HG03457 (cell line): Measurements from ENCODE around the gene NUP88.

Experiments used
- ATAC-seq: cut with Tn5 transposase; IDR thresholded peaks from one replicate; pipeline ENCODE4 v1.9.1; 2021; ENCODE audit warnings: moderate number of reproducible peaks; ENCODE audit not compliant: unreplicated experiment

NUP88 gene

DNA sequence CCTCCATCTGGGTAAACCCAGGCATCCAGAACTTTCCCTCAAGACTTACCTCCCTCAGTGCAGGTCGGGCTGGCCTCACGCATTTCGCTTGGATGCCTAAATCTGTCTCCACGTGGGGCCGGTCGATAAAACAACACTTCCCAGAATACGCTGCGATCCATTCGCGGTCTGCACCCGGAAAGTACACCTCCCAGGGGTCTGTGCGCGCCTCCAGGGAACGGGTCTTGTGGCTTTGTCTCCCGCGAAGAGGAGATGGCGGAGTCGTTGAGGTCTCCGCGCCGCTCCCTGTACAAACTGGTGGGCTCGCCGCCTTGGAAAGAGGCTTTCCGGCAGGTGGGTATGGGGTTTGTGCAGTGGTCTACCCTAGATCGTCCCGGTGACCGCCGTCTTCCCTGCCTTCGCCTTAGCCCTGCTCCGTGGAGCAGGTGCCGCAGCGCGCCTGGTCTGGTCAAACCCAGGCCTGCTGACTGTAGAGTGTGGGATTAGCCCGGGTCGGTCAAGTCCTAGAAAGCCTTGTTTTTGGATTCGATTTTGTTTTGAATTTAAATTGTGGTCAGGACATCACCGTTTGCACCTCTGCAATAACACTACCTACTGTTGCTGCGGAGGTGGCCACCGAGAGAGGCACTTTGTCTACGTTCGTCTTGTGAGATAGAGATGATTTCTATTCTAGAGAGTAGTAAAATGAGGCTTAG is 644 bp upstream of the NUP88 start, which contains the start of gene RPAIN:
Gene RPAIN, plus strand, starts transcription at position 224 of the 695 bp plus-strand sequence. Its CDS starts 29 bp downstream, at position 253.
- ATAC-seq, result peak; percentile 37

DNA sequence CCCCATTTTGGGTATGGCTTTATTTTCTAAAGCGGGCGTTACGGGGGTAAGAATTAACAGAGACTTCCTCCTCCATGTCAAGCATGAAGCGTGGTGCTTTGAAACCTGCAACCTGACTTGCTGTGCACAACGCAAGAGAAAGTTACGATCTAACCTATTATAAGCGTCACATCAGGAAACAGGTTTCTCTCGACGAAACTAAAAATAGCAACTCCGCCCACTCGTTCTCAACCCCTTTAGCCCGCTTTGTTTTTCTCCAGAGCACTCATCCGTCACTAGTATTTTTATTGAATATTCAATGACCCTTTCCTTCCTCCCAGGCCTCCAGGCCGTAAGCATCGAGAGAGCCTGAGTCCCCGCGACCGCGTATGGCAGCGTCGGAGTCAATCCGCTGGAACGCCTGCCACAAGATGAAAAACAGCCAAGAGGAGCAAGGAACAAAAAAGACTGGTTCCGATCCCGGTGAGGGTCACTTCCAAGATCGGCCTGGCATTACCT is 555 bp downstream of the NUP88 start:
- ATAC-seq, result peak; percentile 17

DNA sequence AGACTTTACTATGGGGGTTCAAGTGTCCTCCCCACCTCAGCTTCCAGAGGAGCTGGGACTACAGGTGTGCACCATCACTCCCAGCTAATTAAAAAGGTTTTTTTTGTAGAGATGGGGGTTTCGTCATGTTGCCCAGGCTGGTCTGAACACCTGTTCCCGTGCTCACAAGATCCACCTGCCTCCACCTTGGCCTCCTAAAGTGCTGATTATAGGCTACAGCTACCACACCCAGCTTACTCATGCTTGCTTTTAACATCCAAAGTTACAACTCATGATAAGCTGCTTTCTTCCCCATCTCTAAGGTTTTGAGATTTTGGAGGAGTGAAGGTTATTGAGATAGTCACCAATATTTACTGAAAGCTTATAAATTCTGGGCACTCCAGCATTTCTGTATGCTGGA is 2.6 kb downstream of the NUP88 start:
- no peak for ATAC-seq

DNA sequence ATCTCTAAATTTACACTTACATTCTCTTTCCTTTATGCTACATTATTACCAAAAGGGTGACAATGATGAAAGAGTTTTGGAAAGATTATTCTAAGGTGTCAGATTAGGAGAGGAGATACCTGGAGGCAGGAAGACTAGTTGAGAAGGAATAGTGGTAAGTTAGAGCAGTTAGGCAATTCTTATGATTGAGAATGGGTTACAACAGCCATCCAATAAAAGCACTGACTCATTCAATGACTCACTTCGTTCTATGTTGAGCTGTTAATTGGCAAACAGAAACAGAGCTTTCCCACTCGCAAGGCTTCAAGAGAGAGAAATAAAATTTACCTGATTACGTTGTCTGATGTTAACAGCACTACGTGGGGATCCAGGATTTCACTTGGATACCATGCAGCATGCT is 5.8 kb downstream of the NUP88 start:
- ATAC-seq, result no peak

DNA sequence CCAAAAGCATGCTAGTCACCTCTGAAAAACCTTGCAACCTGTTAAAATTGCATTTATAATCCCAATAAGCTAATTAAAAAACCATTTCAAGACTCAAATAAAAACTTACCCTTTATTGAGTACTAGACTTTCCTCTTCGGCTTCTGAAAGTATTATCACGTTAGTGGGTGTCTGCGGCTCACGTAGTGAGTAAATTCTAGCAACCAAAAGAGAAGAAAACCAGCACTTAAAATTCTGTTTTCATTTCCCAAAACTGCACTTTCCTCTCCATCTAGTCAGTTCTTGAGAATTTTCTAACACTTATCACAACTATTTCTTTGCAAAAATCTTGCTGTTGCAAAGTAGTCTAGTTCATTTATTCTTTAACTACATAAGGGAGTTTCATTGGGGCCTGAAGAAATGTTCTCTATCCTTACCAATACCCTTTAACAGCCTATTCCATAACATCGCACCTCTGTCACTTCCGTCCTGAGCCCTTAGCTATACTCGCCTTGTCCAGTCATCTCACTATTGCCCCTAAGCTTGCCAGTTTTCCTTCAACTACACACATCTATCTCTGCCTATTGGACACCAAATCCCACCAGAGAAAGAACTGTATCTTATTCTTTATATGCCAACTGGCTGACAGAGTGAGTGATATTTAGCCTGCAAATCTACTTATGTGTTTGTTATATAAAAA is 8.7 kb downstream of the NUP88 start:
- no peak for ATAC-seq

DNA sequence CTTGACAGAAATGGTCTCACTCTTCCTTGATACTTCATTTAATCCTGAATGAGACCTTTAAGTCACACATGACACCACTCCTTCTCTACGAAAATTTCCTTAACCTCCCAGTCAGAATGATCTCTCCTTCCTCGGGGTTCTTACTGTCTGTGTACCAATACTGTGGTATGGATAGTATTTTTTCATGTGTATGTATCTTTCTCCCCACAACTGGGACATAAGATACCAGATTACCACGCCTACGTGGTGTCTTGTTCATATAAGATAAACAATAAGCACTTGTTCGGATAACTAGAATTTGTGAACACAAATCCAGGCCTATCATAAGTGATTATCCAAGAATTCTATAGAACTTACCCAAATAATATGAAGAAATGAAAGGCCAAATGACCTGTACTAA is 11.3 kb downstream of the NUP88 start:
- ATAC-seq, result no peak

DNA sequence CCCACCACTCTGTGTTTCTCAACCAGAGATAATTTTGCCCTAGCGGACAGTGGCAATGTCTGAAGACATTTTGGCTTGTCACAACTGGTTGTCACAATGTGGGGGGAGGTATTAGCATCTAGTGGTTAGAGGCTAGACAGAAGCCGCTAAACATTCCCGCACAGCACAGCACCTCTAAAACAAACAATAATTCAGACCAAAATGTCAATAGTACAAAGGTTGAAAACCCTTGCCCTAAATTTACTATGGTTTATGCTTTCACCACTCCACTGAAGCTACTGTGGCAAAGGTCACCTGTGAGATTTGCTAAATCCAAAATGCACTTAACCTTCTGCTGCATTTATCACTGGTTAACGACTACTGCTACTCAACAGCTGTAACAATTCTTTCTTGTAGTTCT is 14.1 kb downstream of the NUP88 start:
- no peak for ATAC-seq

DNA sequence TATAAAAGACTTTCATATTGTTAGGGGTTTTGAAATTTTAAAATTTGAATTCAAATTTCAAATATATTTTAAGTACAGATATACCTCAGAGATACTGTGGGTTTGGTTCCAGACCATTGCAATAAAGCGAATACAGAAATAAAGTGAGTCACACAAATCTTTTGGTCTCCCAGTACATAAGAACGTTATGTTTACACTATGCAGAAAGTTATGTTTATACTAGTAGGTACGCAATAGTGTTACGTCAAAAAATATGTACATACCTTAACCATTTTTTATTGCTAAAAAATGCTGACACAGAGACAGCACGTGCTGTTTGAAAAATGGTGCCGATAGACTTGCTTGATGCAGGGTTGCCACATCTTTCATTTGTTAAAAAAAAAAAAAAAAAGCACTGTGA is 19.7 kb downstream of the NUP88 start:
- no peak for ATAC-seq

DNA sequence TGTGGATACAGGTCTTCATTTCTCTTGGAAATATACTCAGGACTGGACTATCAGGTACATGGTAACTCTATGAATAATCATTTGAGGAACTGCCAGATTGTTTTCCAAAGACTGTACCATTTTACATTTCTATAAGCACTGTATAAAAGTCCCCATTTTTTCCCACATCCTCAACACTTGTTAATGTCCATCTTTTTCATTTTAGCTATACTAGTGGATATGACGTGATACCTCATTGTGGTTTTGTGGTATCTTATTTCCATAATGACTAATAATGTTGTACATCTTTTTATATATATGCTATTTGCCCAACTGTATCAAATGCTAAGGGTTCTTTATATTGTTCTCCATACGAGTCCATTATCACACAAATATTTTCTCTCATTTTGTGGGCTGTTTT is 22.9 kb downstream of the NUP88 start:
- no peak for ATAC-seq

DNA sequence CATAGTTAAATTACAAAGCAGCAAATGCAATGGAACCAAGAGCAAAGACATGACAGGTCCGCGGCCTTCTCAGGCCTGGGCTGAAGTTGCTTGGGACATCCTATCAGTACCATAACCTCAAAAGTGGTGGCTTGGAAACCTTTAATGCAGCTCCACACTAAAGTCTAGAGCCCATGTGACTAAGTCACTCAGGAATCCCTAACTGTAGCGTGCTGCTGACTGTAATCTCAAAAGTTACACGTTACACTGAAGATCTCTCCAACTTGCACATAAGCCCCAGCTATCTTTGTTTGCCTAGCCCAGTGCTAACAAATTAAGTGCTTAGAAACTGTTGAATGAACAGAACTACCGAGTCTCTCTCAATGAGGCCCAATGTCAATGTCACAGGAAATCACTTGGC is 27.8 kb downstream of the NUP88 start:
- ATAC-seq, result no peak

DNA sequence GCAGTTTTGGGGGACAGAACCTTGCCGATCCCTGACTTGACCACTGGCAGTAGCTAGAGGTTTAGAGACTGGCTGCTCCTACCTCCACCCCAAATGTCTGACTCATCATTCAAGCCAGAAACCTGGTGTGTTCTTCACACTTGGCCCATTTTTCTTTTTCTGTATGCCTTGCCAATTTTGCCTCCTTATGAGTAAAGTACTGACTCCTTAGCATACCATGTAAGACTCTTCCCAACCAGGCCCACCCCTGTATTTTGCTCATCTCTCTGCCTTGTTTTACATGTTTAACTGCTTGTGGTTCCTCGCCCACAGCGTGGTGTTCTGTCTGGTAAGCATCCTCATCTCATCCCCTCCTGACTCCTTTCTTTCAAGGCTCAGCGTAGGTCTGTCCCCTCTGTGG is 37.9 kb downstream of the NUP88 start:
- ATAC-seq, result no peak

DNA sequence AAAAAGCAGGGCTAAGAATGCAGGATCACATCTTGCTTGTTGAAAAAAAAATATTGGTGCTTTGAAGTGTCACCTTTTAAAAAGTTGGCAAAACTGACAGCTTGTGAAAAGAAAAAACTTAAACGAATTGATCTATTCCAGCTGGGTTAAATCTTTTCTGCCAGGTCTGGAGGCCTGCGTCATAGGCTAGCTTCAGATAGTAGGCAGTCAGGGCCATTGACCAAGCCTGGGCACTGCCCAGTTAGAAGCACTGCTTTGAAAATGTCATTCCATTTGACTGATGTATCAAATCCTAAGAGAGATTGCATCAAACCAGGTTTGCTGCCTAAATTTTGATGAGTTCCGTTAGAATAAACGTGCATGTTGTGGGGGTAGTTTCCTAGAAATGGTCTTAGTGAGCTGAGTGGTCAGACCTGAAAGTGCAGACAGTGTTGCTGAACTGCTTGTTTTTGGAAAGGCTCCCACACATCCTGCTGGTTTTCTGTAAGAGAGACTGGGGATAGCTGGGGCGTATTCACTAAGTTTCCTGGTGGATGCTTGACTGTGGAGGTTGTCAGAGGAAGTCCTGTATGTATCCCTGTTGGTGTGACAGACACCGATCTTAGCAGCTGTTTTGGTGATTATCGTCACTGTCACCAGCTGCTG is 38.8 kb downstream of the NUP88 start:
- no peak for ATAC-seq

DNA sequence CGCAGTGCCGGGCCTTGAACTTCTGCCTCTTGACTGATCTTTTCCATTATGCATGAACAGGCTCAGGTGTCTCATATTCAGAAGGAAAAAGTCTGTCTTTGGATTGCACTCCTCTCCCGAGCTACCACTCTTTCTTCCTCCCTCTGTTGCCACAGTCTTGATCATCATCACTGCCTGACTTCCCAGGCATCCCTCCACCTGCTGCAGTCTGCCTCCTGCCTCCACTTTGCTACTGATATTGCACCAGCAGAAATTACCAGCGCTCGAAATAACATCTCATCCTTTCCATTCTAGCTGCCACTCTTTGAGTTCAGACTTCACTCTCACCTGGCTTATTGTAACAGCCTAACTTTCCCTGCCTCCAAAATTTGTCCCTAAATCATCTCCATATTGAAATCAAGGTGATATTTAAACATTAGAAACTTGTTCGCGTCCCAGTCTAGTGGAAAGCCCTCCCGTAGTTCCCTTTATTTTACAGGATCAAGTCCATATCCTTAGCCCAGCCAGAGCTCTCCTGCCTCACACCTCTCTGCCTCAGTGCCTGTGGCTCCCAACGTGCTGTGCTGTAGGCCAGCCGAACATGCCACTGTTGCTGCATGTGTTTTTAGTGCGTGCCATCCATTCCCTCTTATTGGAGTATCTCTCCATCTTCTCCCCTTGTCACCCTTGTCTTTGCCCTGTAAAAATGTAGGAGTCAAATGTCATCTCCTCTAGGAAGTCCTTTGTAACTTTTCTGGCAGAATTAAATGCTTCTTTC is 39.9 kb downstream of the NUP88 start:
- no peak for ATAC-seq

DNA sequence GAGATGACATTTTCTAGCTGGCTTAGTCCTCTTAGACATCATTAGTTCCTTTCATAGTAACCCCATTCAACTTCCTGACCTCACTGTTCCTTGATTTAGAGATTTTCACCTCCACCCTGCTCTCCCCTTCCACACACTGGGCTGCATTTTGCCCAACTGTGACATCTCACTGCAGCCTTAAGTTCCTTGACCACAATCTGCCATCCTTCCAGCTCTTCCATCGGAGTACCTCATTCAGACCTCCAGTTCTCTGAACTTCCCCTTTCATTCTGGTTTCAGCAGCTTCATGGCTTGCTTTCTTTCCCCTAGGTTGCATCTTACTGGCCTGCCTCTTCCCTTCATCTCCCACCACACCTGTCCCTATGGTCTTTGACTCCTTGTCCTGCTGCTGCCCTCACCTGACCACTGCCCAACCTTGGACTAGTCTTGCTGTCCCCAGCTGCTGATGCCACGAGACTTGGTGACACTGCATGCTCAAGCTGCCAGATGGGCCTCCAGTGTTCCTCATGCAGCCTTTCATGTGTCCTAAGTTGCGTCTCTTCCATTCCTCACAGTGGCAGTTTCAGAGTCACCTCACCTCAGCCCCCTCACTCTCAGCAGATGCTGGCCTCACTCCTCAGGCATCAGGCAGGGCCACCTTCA is 40.8 kb downstream of the NUP88 start:
- ATAC-seq, result no peak

DNA sequence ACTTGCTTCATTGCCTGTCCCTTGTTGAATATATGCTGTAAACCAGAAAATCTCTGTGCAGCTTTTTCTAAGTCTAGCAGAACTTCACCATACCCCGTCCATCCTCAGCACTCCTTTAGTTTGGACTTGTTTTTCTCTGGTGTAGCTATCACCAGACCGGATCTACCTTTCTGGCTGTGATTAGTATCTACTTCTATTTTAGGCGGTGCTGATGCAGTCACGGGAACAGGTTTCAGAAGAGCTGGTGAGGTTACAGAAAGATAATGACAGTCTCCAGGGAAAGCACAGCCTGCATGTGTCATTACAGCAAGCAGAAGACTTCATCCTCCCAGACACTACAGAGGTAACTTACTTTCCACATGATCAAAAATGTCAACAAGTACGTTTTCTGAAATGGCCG is 46.4 kb downstream of the NUP88 start:
- ATAC-seq, result no peak

DNA sequence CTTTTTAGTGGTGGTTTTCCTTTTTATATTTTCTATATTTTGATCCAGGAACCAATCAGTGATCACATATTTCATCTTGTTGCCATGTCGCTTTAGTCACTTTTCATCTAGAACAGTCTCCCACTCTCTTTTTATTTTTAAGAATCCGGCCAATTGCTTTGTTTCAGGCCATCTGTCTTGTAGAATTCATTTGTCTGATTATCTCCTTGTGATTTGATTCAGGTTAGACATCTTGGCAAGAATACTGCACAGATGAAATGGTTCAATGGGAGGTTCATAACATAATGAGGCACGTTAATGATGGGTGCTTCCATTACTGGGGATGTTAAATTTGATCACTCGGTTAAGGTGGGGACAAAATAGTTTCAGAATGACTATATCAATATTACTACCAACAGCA is 49.1 kb downstream of the NUP88 start:
- ATAC-seq, result no peak

DNA sequence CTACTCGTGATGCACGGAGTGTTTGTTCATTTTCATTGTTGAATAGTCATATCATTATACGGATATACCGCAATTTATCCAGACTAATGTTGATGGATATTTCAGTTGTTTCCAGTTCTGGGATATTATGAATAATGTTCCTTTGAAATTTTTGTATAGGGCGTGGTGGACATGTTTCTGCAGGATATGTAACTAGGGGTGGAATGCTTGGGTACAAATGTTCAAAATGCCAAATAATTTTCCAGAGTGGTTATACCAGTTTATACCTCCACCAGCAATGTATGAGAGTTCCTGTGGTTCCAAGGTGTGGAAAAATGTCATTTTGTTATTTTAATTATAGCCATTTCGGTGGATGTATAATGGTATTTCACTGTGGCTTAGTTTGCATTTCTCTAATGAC is 53.6 kb downstream of the NUP88 start:
- ATAC-seq, result no peak

DNA sequence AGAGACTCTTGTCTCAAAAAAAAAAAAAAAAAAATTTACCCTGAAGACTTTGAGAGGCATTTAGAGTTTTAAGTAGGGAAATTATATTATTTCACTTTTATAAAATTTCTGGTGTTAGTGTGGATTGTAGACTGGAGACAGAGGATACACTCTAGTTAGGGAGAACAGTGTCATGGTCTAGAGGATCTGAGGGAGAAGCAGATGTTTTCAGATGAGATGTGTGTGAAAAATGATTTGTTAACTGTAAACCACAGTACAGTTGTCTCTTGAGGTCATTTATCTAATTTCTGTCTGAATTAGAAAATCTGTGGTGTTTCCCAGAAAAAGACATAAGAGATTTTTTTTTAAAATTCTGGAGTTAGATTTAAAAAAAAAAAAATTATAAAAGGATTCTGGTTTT is 54.8 kb downstream of the NUP88 start:
- ATAC-seq, result no peak

DNA sequence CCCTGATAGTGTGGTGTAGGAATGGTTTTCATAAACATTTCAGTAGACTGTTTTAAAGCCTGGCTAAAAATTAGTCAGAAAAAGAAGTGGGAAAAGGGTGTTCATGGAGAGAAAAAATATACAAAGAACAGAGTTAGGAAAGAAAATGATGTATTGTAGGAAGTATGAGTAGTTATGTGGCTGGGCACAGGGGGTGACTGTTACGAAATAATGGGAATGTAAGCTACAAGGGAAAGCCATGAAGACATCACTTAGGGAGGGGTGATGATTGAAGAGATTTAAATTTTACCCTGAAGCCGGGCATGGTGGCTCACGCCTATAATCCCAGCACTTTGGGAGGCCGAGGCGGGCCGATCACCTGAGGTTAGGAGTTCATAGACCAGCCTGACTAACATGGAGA is 55.3 kb downstream of the NUP88 start:
- no peak for ATAC-seq

DNA sequence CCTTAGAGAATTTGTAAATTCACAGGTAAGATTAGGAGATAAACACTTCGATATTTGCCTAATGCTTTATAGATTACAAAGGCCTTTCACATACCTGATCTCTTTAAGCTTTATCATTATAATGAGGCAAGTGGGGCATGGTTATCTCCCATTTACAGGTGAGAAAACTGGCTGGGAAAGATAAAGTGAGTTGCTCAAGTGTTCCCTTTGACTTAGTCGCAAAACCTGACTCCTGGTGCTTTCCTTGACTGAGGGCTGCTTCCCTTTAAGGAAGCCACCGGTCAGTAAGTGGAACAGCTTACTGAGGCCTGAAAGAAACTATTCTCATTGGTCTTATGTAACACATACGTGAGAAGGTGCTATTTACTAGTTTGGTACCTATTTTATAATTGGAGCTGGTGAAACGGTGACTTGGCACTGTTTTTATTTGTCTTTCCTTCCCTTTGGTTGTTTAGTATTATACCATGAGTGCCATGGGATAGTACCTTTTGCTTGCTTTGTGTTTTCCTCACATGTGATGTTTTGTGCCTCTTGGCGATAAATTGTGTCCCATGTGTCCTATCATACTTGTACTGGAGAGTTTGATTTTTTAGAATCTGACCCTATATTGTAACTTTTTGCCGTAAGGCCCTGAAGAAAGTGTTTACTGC is 57.2 kb downstream of the NUP88 start:
- ATAC-seq, result no peak
